Stimulated activated CD8-positive, alpha-beta memory T cell treated with anti-CD3 and anti-CD28 coated beads, Interleukin-15, amount 100 ng/mL, for 1 hour (primary cell): ENCODE data around the gene FBN1.

Source experiments
- DNase-seq: peaks from one replicate; pipeline ENCODE4 v3.0.0-alpha.2; 2020; ENCODE audit warnings: low read depth

FBN1 gene

DNA sequence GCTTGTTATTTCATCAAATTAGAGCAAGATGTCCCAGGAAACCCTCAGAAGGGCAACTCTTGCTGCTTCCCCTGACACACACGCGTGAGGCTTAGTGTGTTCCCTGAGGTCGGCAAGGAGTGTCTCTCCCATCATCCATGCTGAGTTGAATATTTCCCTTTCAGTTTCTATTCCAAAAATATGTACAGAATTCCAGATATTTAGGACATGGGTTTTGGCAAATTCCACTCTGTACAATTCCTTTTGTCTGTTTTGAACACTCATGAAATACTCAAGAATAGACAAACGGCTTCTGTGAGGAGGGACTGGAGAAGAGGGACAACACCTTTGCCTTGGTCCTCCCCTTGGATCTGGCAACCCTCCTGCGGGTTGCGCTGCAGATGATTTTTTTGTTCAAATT is 176.2 kb downstream of the FBN1 start:
- no peak for DNase-seq

DNA sequence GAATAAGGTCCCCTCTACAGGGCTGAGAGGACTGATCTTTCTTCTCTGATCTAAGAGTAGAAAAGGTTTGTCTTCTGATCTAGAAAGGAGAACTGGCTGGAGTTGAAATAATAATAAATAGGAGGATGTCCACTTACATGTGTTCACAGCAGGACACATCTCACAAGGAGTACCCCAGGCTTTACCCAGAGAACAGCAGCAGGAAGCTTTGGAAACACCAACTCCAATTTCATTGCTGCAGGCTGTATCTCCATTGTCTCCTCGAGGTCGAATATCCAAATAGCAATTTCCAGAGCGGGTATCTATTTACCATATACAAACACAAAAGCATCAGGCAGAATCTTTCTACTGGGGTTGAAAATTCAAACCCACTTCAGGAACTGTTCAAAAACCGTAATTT is 177.7 kb downstream of the FBN1 start:
- DNase-seq = no peak

DNA sequence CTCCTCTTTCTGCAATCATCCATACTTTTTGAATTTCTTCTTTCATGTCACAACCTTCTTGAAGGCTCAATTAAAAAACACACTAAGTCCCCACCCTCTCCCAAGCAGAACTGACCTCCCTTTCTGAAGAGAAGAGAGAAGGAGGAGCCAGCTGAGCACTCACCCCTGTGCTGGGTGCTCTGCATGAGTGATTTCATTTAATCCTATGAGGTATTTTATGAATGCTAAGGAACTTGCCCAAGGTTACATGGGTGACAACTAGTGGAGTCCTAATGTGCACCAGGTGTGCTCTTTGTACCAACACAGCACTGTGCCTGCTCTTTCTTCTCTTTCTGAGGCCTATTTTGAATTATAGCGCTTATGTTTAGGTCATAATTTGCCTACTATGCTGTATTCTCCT is 178.7 kb downstream of the FBN1 start:
- DNase-seq = no peak

DNA sequence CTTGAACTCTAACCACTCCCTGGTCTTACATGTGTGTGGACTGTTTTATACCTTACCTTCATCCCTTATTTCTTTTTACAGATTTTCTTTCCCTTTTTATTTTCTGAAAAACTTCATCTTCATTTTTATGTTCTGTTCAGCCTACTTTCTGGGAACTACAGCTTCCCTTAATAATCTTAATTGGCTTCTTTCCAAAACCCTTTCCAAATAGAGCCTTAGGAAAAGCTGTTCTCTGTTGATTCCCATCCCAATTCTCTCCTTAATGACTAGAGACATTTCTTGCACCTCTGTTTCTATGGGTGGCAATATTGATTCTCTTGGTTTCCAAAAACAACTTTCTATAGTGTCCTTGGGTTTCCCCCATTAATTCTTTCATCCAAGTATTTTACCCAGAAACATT is 179.4 kb downstream of the FBN1 start:
- DNase-seq = no peak

DNA sequence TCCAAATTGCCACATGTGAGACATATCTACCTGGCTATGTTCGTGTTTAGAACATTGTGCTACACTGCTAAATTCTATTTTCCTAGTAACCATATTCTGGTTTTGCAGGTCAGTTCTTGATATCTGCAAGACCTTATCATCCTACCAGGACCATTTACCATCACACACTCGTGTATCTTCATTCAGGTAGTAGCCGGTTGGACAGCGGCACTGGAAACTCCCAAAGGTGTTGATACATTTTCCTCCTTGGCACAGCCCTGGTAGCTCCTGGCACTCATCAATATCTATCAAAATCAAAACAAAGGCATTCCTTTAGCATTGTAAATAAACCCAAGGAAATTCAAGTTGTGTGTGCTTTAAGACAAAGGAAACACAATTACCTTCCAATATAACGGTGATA is 180.1 kb downstream of the FBN1 start:
- DNase-seq = no peak

DNA sequence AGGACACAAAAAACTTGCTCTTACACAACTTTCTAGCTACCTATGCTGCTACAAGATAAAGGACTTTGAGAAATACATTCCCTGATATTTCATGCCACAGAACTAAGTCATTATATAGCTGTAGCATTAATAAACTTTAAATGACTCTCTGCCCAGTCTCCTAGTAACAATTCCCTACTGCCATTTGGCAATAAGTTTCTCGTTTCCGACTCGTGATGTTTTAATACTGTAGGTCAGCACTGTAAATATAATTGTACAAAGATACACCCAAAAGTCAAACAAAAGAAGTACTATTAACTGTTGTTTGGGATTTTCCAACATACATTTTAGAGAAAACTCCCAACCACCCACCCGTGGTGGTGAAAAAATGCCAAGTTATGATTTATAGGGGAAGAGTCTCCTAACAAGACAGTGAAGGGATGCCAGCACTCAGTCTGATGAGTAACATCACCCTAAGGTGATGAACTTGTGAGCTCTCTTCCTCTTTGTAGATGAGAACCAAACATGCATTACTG is 182.1 kb downstream of the FBN1 start:
- DNase-seq = no peak

DNA sequence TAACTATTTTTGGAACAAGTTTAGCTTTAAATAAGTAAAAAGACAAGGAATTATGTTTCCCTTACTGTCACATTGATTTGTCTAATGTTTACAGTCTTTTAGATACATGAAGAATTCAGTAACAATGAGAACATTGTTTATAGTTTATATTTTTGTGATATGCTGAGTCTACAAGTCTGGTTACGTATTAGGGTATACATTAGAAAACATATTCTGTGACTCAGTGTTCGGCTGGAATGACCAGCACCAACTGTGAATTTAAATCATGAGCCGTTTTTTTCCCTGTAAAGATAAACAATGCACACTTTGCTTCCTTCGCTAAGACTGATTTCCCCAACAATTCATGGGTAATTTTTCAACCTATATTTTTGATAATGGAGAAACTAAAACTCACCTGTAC is 182.8 kb downstream of the FBN1 start:
- no peak for DNase-seq

DNA sequence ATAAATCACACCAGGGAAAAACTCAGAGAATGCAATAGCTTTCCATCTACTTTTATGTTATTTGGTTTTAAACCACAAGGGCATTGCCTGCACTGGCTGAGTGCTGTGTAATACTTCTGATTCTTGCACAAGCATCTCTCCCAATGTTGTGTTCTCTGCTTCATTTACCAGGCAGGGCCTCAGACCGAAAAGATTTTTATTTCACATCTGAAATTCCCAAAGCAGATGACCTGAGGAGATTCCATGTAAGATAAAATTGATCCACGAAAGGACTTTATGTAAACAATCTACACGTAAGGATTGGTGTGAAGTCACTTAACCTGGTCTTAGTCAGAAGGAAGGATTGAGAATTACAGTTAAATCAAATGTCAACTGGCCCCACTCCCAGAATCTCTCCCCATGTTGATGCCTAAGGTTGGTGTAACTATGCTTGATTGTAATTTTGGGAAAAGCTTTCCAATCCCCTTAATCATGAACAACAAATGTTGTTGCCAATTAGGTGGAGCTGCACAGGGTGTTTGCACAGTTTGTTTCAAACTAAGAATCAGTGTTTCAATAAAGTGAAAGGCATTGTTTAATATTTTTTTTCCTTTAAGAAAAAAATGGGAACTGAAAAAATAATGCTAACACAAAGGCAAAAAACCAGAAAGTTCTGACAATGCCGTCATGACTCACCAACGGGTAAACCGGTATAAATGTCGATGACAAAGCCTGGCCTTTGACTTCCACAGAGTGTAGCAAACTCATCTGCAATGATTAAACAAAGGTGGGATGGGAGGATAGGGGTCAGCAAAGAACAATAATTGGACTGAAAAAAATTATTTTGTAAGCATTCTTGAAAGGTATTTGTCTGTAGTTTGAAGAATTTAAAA is 185.7 kb downstream of the FBN1 start:
- DNase-seq = no peak

DNA sequence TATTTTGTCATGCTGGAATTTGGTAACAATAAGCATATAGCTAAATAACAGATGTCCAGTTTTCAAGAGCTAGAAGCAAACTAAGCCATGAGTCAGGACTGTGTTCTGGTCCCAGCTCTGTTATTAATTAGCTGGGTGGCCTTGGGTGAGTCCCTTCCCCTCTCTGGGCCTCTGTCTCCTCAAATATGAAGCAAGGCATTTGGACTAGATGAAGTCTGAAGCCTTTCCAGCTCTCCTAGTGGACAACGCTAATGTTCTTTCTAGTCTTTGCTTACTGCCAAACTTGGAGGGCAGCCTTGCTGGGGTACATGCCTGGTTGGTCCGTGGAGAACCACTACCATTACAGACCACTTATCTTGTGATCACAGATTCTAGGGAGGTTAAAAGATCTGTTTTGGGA is 186.6 kb downstream of the FBN1 start:
- DNase-seq = no peak

DNA sequence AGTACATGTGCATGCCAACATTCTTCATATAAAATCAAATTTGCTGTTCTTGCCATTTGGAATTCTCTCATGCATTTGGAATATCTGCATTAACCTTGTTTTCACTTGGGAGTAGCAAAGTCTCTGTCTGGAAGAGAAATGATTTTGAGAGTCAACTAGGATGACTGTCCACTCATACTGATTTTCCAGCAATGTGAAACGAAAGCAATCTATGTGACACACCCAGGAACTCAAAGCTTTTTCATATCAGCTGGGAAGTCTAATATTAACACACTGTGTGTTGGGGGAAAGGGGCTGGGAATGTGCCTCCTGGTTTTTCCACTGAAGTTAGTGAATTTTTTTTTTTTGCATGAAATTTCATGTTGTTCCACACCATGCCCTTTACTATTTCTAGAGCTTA is 189.4 kb downstream of the FBN1 start:
- no peak for DNase-seq

DNA sequence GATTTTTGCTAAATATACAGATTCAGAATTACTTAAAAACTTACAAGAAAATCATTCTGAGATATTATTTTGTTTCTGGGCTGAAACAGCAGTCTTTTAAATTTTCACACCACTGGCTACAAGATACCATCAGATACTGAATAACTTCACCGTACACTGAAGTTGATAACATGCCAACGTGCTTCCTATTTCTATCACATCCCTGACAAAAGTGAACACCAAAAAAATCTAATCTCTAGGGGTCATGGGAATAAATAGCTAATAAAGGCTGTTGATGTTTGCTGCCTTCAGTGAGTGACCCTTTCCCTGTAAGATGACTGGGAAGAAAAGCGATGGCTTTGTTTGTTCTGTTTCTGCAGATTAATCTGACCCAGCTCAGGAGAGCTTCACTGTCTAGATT is 193.8 kb downstream of the FBN1 start:
- DNase-seq = no peak

DNA sequence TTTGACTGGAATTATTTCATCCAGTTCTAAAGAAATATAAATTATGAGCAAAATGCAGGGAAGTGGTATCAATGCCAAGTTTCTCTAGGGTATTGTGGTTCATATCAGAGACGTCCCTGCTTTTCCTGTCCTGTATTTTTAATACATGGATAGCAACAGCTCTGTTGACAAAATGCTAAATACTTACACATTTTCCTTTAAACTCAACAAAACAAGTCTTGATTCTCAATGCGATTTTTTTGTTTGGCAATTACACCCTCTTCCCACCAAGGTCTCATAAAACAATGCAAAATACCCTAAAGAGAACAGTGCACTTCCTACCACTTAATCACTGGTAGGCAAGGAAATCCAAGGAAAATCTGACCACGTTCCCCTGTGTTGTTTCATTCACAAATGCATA is 194.3 kb downstream of the FBN1 start:
- DNase-seq = no peak

DNA sequence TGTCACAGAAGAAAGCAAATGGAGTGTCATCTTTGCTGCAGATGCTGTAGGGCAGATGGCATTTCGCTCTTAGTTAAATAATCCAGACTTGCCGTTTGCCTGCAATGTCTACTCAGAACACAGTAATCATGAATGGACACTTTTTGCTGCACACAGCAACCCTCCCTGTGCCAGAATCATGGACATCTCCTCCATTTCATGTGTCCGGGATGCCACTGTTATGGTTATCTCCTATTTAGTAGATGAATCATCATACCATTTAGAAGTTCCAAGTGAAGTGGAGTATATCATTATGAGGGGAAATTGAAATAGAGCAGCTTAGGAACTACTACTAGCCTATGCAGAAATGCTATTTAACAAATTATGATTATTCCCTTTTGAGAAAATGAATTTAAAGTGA is 195.8 kb downstream of the FBN1 start:
- DNase-seq = no peak

DNA sequence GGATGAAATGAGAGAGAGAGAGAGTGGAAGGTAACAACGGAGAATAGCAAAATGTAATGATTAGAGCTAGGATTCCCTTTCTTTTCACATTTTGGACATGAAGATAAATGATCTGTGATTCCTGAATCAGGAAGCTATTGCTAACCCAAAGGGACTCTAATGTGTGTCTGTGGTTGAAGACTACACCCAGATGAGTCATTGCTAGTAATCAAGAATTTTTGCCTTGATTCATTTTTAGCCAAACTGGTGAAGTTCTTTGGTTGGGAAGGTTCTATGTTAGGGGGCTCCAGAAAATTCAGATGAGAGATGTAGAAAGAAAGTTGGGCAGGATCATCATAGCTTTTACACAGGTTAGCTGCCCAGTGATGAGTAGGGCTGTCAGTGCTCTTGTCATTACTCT is 197.9 kb downstream of the FBN1 start:
- no peak for DNase-seq

DNA sequence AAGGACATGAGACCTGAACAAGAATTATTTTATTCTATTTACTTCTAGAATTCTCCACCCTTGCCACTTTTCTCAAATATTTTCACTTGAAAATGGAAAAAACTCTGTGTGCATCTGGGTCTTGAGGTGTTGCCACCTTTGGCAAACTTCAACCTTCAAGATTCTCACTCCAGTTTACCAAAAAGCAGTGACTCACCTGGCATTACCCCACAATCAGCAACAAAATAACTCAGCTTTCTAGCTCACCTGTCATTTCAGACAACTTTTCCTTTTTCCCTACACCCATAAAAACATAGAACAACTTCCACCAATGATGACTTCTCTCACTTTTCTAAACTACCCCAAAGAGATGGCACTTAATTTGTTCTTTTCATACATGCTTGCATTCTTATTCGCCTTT is 198.5 kb downstream of the FBN1 start:
- no peak for DNase-seq

DNA sequence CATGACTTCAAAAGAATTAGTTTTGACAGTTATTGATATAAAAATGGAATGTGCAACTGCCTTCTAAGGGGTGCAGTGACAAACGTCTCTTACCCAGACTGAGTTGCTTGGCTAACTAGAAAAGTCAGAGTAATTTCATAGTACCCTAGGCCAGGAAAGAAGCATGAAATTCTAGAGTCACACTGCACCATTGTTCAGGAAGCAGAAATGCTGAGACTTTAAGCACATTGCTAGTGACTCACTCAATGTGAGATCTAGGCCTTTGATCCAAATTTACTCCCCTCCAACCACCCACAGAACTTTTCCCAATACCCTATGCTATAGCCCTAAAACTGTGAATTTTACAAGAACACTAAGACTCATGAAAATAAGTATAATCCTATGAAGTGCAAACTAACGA is 203.5 kb downstream of the FBN1 start:
- DNase-seq = no peak

DNA sequence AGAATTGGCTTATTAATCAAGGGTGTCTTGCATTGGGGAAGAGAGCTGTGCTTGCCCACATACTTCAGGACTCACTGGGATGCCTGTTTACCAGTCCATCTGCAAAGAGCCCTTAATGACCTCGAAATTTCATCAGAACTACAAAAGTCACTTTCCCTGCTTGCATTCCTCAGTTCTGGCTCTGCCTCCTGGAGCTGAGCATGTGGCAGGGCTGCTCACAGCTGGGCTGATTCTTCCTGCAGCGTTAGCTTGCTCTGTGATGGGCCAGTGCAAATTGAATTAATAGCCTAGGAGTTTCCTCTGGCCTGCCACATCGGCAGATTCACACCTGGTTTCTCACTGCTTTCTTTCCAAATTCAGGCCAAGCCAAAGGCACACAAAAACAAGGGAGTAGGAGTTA is 205.4 kb downstream of the FBN1 start:
- no peak for DNase-seq

DNA sequence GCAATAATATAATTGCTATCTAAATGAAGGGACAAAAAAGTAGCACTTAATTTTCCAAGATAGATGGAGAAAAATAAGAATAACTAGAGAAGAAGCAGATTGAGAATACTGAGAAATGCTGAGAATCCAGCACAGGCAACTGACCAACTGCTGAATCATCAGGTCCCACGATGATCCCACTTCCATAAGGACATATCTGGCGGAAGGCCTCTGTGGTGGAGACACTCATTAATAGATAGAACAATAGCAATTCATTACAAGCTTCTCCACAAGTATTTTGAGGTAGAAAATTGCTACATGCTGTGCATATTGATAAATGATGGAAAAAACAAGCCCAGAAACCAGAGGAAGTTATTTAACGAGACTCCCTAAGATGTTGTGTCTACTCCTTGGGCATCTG is 208.3 kb downstream of the FBN1 start:
- no peak for DNase-seq

DNA sequence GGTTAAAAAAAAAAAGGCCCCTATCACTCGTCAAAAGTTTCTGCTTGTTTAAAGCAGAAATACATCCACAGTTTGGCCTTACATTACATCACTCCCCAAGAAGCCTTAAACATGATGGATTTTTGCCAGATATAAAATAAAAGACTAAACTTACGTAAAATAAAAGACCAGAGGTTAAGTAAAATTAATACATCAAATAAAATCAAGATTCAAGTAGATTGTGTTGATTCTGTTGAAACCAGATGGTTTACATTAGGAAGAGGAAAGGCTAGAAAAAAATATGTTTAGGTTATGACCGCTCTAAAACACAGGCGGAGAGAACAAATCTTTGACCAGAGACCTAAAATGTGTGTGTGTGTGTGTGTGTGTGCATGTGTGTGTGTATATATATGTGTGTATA is 210.2 kb downstream of the FBN1 start:
- no peak for DNase-seq

DNA sequence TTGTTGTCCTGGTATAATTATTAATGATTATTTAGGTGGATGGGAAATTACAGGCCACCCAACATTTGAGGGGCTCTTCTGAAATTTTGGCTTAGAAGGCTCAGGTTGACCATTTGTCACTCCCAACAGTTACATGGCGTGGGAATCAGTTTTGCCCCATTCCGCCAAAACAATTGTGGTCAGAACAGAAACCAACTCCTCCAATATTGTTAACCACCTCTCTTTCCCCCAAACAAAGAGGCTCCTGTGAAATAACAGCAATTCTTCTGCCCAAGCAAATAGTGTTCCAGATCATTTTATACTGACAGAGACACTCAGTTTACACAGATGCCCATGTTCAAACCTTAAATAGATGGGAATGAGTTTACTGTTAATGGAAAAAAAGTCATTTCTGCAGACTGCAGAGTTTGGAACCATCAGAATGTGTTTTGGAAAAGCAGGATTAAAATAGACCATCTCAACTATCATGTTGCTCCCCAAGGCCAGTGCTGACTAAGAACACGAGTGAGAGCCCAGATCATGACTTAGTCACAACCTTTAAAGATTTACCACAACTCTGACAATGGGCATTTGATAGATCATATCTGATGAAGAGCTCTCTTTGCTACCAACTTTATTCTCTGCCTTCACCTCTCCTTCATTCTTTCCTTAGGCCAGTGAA is 212.2 kb downstream of the FBN1 start:
- no peak for DNase-seq

DNA sequence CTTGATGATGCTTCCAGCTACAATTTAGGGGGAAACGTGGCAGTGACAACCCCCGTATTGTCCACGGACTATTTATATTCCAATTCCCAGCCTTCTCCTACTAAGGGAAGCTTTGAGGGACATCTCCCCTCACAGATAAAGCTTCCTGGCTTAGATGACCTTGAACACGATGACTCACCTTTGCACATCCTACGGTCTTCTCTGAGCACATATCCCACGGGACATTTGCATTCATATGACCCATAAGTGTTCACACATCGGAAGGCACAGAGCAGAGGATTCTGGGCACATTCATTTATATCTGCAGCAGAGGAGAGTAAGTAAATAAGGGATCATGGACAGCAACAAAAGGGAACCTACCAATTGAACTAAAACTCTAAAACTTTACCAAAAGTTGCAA is 212.8 kb downstream of the FBN1 start:
- DNase-seq = no peak

DNA sequence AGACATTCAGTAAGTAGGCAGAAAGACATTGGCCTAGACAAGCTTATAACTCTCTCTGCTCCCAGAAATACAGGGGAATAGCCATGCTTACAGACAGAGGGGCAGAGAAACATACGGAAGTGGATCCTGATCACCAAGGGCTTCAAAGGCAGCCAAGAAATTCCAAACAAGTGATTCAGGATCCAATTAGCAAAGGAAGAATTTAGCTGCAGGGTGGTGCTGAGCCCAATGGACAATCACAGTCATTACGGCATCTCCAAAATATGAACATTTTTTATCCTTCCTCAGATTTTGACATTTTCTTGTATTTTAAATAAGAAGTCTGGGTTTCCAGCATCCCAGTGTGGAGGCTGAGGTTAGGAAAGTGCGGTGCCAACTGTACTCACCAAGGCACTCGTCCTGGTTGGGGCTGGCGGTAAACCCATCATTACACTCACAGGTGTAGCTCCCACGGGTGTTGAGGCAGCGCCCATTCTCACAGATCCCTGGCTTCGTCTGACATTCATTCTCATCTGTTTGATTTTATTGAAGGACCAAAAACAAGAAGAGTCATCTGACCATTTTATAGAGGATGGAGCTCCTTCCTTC is 217.5 kb downstream of the FBN1 start:
- no peak for DNase-seq

DNA sequence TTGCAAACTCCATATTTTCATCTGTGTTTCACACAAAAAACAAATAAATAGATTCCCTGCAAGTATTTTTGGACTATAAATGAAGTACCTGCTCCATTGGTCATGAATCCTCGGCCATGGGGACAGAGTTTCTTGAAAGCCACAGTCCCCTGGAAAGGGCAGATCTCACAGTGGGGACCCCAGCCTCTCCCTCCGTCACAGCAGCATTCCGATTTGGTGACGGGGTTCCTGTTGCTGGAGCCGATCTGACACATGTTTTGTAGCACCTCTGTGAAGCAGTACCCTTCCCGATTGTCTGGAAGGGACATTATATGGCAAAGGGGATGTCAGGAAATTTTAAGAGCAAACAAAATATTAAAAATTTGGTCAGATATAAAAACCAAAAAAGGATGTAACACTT is 218.0 kb downstream of the FBN1 start:
- DNase-seq = no peak
